HEK293 (cell line): ENCODE results near the gene GNS.

ENCODE experiments used
- KLF8 ChIP-seq: fragments of 450-650 bp; formaldehyde crosslinking; IDR thresholded peaks from 2 replicates; pipeline ENCODE4 v1.5.1; 2016; ENCODE audit warnings: missing biosample characterization, missing genetic modification characterization
- ZFP3 ChIP-seq: fragments of 450-650 bp; formaldehyde crosslinking; IDR thresholded peaks from 2 replicates; pipeline ENCODE4 v1.5.1; 2016; ENCODE audit warnings: low read depth, missing biosample characterization, missing genetic modification characterization
- ZNF623 ChIP-seq: fragments of 450-650 bp; formaldehyde crosslinking; IDR thresholded peaks from 2 replicates; pipeline ENCODE4 v1.5.1; 2016; ENCODE audit warnings: missing biosample characterization, missing genetic modification characterization
- ZNF747 ChIP-seq: fragments of 450-650 bp; formaldehyde crosslinking; IDR thresholded peaks from 2 replicates; pipeline ENCODE4 v1.5.1; 2016; ENCODE audit warnings: missing biosample characterization, missing genetic modification characterization
- TF ChIP-seq, protein P1 (sequence below): fragments of 450-650 bp; formaldehyde crosslinking; IDR thresholded peaks from 2 replicates; pipeline ENCODE4 v1.5.1; 2016; ENCODE audit warnings: missing biosample characterization, missing genetic modification characterization
- TF ChIP-seq, protein P2 (sequence below): fragments of 450-650 bp; formaldehyde crosslinking; IDR thresholded peaks from 2 replicates; pipeline ENCODE4 v1.5.1; 2016; ENCODE audit warnings: missing biosample characterization, missing genetic modification characterization

DNA sequence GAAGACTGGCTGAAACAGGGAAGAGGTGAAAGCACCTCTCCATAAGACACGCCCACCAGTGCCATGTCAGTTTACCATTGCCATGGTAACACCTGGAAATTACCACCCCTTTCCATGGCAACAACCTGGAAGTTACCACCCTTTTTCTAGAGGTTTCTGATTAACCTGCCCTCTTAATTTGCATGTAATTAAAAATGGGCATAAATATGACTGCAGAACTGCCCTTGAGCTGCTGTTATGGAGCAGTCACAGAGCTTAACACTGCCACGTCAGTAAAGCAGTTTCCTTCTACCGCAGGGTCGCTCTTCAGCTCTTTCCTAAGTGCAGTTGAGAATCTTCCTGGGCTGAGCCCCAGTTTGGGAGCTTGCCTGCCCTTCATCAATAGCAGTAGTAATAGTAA, 93.7 kb downstream of the GNS start:
- TF ChIP-seq KLF8 (tag by site-specific recombination) (no peak), ZNF623 (tag by site-specific recombination) (no peak), ZFP3 (no peak), ZNF747 (tag by site-specific recombination) (no peak)
- TF ChIP-seq, protein P1, sequence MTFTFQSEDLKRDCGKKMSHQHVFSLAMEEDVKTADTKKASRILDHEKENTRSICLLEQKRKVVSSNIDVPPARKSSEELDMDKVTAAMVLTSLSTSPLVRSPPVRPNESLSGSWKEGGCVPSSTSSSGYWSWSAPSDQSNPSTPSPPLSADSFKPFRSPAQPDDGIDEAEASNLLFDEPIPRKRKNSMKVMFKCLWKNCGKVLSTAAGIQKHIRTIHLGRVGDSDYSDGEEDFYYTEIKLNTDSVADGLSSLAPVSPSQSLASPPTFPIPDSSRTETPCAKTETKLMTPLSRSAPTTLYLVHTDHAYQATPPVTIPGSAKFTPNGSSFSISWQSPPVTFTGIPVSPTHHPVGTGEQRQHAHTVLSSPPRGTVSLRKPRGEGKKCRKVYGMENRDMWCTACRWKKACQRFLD (tag by site-specific recombination) = no peak
- TF ChIP-seq, protein P2, sequence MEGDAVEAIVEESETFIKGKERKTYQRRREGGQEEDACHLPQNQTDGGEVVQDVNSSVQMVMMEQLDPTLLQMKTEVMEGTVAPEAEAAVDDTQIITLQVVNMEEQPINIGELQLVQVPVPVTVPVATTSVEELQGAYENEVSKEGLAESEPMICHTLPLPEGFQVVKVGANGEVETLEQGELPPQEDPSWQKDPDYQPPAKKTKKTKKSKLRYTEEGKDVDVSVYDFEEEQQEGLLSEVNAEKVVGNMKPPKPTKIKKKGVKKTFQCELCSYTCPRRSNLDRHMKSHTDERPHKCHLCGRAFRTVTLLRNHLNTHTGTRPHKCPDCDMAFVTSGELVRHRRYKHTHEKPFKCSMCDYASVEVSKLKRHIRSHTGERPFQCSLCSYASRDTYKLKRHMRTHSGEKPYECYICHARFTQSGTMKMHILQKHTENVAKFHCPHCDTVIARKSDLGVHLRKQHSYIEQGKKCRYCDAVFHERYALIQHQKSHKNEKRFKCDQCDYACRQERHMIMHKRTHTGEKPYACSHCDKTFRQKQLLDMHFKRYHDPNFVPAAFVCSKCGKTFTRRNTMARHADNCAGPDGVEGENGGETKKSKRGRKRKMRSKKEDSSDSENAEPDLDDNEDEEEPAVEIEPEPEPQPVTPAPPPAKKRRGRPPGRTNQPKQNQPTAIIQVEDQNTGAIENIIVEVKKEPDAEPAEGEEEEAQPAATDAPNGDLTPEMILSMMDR = no peak
